ENCODE results near the gene AGPAT4. TPM values are rescaled to one million over a fixed set of nuclear protein-coding genes. Genes with fewer than 3 reads are reported as not detected.

The AGPAT4 gene
- total RNA-seq, 1 experiment from 2014 or later = 22.0 TPM

DNA sequence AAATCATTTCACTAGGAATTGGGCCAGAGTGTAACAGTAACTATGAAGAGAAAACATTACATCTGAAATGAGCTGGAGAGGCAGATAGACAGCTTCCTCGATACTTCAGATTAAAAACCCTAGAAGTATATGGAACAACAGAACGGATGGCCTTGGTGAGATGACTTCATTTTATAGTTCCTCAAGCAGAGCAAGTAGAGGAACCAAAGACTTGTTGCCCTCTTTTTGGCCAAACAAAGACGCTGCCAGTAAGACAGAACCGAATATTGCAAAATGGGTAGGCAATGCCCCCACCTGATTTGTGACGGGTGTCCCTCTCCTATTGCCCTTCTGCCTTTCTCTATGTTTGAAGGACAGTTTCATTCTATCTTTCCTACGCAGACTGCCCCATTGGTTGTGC, 53.5 kb downstream of the AGPAT4 start:
- H3K27ac ChIP-seq (ENCODE audit: insufficient read length, low read depth, low read length) = no peak overlapping the region
- no peak overlapping the region for H3K56ac ChIP-seq (ENCODE audit: insufficient read length, low read depth, low read length)
- H2BK20ac ChIP-seq (ENCODE audit: low read depth, low read length, poor library complexity, severe bottlenecking) = no peak overlapping the region
- no peak overlapping the region for H4K91ac ChIP-seq (ENCODE audit: insufficient read length, low read depth, low read length)
- H3K23ac ChIP-seq (ENCODE audit: insufficient read length, low read depth, low read length) = no peak overlapping the region
- H3K9me3 ChIP-seq (ENCODE audit: control insufficient read depth, low read depth, low read length) = no peaks in the 10 kb centered on the region
- no peak overlapping the region for H3K27ac Mint-ChIP-seq
- H4K8ac ChIP-seq (replicated peaks; ENCODE audit: insufficient read length, low read depth, low read length) = no peak overlapping the region
- H2AFZ ChIP-seq (ENCODE audit: low read length) = no peak overlapping the region
- no peaks in the 10 kb centered on the region for H3K27me3 ChIP-seq (ENCODE audit: insufficient read depth, low read length)
- no peak overlapping the region for H2BK5ac ChIP-seq (ENCODE audit: insufficient read length, low read length)
- no peak overlapping the region for H3K4me3 Mint-ChIP-seq
- no peaks in the 10 kb centered on the region for H3K79me1 ChIP-seq (ENCODE audit: insufficient read depth, low read depth, low read length, poor library complexity, severe bottlenecking)
- peaks cover 13 to 24% of the 10 kb centered on the region in 2 experiments for H3K9me3 Mint-ChIP-seq
- H2AK5ac ChIP-seq (ENCODE audit: insufficient read length, low read length) = no peak overlapping the region
- no peak overlapping the region for H3K9ac ChIP-seq (ENCODE audit: extremely low read depth, insufficient read length, low read length)
- H3K4me1 ChIP-seq (ENCODE audit: insufficient read depth, low read length) = no peaks in the 10 kb centered on the region
- H3K4ac ChIP-seq (ENCODE audit: low read depth, low read length) = no peak overlapping the region
- no peak overlapping the region for H3K14ac ChIP-seq (ENCODE audit: insufficient read depth, low read length)
- H3K27me3 Mint-ChIP-seq (ENCODE audit: low read depth) = no peaks in the 10 kb centered on the region
- H2BK12ac ChIP-seq (ENCODE audit: insufficient read length, low read depth, low read length) = no peak overlapping the region
- TF ChIP-seq, protein P1, sequence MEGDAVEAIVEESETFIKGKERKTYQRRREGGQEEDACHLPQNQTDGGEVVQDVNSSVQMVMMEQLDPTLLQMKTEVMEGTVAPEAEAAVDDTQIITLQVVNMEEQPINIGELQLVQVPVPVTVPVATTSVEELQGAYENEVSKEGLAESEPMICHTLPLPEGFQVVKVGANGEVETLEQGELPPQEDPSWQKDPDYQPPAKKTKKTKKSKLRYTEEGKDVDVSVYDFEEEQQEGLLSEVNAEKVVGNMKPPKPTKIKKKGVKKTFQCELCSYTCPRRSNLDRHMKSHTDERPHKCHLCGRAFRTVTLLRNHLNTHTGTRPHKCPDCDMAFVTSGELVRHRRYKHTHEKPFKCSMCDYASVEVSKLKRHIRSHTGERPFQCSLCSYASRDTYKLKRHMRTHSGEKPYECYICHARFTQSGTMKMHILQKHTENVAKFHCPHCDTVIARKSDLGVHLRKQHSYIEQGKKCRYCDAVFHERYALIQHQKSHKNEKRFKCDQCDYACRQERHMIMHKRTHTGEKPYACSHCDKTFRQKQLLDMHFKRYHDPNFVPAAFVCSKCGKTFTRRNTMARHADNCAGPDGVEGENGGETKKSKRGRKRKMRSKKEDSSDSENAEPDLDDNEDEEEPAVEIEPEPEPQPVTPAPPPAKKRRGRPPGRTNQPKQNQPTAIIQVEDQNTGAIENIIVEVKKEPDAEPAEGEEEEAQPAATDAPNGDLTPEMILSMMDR (conservative IDR thresholded peaks at IDR 0.05) = no peak
- H3K79me2 ChIP-seq (ENCODE audit: insufficient read depth, low read length) = no peaks in the 10 kb centered on the region; the same call in 1 of the 2 replicates
- H3T11ph ChIP-seq (ENCODE audit: low read length) = no peak overlapping the region
- H3K23me2 ChIP-seq (ENCODE audit: insufficient read length, low read depth, low read length, poor library complexity, severe bottlenecking) = no peaks in the 10 kb centered on the region
- no peaks in the 10 kb centered on the region for H4K20me1 ChIP-seq (ENCODE audit: control insufficient read depth, insufficient read depth, insufficient read length)
- no CpG with 5 or more reads among the region's 6 CpGs for WGBS (ENCODE audit: extremely low coverage, insufficient read length, low lambda C conversion rate)
- H3K4me2 ChIP-seq (ENCODE audit: insufficient read depth, insufficient read length, low read length) = no peak overlapping the region
- DNase-seq = no peak
- no peak overlapping the region for H2BK15ac ChIP-seq (ENCODE audit: low read depth, low read length)
- H3K4me1 Mint-ChIP-seq = no peaks in the 10 kb centered on the region; a peak in 1 of 4 replicates
- peaks cover 56 to 69% (median 67%) of the 10 kb centered on the region in 3 experiments for H3K36me3 Mint-ChIP-seq (ENCODE audit: insufficient read depth in 1 of 3, low read depth in 3 of 3)
- H3K18ac ChIP-seq (ENCODE audit: insufficient read length, low read depth, low read length) = no peak overlapping the region
- H4K5ac ChIP-seq (ENCODE audit: insufficient read length, low read depth, low read length) = no peak overlapping the region
- no peak overlapping the region for H2BK120ac ChIP-seq (ENCODE audit: low read depth, low read length, poor library complexity, severe bottlenecking)
